ENCODE measurements around the gene GJA4.

DNA sequence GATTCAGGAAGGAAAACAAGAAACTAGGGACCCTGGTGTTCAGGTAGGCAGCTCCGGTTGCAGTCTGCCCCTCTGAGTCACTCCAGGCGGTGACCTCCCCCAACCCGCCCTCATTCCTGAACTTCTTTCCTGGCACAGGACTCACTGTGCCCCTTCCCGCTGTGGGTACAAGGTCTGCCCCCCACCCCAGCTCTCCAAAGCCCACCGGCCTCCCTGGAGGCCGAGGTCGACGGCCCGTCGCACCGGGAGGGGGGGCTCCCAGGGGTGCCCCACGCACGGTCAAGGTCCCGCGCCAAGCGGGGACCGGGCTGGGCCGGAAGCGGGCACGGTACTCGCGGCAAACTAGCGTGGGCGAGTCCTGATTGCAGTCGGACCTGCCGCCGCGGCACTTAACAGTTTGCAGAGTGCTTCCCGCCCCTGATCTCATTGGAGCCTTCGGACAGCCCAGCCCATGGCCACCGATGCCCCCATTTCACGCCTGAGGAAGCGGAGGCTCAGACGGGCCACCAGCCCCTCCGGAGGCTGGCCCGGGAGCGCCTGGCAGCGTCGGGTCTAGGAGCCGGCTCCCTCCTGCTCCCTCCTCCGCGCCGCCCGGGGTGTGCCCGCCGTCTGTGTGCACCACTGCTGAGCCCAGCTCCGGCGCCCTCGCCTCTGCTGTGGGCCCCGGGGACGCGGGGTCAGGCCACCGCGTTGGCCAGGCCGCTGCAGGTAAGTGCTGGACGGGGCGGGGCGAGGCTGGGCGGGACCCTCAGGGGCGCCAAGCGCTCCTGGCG is 11.5 kb upstream of the GJA4 start, which contains the start of gene GJB3:
- TF ChIP-seq, protein P1, sequence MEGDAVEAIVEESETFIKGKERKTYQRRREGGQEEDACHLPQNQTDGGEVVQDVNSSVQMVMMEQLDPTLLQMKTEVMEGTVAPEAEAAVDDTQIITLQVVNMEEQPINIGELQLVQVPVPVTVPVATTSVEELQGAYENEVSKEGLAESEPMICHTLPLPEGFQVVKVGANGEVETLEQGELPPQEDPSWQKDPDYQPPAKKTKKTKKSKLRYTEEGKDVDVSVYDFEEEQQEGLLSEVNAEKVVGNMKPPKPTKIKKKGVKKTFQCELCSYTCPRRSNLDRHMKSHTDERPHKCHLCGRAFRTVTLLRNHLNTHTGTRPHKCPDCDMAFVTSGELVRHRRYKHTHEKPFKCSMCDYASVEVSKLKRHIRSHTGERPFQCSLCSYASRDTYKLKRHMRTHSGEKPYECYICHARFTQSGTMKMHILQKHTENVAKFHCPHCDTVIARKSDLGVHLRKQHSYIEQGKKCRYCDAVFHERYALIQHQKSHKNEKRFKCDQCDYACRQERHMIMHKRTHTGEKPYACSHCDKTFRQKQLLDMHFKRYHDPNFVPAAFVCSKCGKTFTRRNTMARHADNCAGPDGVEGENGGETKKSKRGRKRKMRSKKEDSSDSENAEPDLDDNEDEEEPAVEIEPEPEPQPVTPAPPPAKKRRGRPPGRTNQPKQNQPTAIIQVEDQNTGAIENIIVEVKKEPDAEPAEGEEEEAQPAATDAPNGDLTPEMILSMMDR (IDR thresholded peaks at IDR 0.05; ENCODE audit: poor library complexity, severe bottlenecking) = no peak
- no peak for TF ChIP-seq SMC3 (conservative IDR thresholded peaks at IDR 0.05; ENCODE audit: poor library complexity)
- TF ChIP-seq POLR2AphosphoS5 (IDR thresholded peaks at IDR 0.05) = no peak
- TF ChIP-seq TAF1 (IDR thresholded peaks at IDR 0.05; ENCODE audit: low read depth) = no peak

Measured in neural cell (in vitro differentiated cells).